Measurements from ENCODE around the gene KLHL22.
A peak's percentile ranks its signal among the peaks of the same experiment; 100 is the strongest.
"Not testable (repeated sequence)": the region's sequence is repeated elsewhere in the genome, so short reads cannot be mapped to it uniquely, and the experiment has no call there.

The KLHL22 gene

DNA sequence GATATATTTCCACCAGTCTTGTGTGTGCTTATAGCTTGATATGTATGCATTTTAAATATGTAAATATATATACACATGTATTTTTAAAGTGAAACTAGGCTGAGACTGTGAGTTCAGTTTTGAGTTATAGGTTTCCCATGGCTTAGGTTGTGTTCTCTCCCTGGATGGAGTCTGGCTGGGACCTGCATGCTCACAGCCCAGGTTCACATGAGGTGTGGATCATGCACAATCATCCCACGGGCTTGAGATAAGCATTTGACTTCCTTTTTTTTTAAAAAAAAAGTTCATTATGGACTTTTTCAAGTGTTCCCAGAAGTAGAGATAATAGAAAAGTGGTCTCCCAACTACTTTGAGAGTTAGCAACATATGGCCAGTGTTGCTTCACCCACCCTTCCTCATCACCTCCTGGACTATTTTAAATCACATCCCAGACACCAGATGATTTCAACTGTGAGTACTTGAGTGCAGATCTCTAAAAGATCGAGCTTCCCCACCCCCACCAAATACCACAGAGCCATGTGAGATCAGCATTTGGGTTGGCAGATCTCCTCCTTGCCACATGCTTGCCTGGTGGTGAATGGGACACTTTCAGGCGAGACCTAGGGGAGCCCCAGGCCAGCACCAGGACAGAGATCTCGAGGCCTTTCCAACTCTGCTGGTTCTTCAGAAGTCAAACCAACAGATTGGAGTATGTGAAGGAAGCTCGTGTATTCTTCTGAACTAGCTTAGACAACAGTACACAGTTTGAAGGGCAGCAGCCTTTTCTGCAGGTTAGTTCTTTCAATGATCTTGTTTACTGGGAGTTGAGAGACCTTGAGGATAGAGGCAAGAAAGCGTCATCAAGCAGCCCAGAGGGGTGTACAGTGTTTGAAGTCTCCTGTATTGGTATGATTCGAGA lies 27.7 kb upstream of the KLHL22 start:
- no peak for DNase-seq (ENCODE audit: low read depth in 3 of 3)

- DNase-seq (ENCODE audit: low read depth in 3 of 3): no peak
These were observed 26.8 kb upstream of the KLHL22 start for GRCh38 chr22:20522134-20523004.

DNA sequence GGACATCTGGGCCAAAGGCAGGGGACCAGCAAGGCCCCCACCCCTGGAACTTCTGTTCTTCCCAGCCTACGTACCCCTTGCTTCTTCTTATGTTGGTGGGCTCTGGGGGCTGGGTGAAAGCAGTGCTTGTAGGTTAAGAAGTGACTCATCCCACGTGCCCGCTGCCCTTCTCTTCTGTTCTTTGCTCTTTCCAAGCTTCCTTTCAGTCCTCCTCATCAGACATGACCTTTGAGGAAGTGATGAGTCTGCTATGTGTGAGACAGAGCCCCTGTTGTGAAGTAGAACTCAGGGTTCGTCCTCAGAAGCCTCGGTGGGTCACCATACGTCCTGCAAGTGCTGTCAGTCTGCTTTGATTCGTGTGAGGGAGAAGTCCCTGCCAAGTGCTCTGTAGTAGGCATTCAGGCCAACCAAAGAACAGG lies 24.5 kb upstream of the KLHL22 start:
- DNase-seq (ENCODE audit: low read depth in 3 of 3): no peak

DNA sequence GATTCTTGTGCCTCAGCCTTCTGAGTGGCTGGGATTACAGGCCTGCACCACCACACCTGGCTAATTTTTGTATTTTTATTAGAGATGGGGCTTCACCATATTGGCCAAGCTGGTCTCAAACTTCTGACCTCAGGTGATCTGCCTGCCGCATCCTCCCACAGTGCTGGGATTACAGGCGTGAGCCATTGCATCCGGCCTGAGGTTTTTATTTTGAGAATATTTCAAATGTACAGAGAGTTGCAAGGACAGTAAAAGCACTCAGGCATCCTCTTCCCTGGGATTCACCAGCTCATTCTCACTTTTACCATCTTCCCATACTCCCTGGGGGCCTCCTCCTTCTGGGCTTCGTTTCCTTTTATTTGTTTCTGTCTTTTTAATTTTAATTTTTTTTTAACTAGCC lies 24.0 kb upstream of the KLHL22 start:
- DNase-seq (ENCODE audit: low read depth in 3 of 3): no peak

DNA sequence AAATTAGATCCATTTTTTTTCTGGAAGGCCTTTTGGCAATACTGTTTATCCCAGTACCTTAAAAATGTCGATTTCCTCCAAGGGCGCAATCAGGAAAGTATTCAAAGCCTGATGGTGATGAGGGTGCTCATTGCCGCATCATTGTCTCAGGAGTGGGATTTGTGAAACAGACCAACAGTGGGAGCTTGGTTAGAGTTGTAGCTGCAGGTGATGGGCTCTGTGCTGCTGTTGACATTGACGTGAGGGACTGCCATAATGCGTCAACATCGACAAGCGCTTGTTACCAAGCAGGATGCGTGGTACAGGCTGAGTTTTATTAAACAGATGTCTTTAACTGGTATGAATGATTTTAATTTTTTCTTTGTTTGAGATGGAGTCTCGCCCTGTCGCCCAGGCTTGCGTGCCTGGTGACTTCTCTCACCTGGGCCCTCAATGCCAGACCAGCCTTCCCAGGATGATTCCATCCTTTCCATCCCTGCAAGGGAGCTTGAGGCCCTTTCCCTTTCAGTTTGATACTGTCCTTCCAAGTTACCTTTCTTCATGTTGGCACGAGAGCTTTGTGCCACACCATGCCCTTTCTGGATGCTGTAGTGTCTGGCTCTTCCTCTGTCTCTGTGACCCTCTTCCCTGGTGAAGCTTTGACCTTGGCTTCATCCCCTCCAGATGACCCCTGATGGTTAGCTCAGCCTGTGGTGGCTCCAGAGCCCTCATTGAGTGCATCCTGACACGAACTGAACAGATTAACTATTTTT lies 22.4 kb upstream of the KLHL22 start:
- no peak for DNase-seq (ENCODE audit: low read depth in 3 of 3)

DNA sequence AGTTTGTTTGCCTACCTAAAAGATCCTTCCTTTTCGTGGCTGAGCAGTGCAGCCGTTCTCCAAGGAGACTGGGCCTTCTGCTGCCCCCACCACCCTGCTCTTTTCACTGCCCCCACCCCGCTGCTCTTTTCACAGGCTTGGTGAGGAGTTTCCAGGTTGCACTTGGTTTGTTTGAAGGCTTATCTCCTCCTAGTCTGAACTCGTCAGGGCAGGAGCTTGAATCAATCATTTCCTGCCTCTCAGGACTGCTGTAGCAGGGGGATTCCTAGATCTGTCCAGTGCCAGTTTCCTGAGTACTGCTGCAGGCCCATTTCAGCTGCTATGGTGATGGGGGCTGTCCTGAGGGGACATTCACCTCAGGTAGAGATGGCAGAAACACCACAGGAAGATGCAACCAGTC lies 21.8 kb upstream of the KLHL22 start:
- DNase-seq (ENCODE audit: low read depth in 3 of 3): no peak

GRCh38 chr22:20516399-20516798 lies 20.8 kb upstream of the KLHL22 start:
- no peak for DNase-seq (ENCODE audit: low read depth in 3 of 3)

DNA sequence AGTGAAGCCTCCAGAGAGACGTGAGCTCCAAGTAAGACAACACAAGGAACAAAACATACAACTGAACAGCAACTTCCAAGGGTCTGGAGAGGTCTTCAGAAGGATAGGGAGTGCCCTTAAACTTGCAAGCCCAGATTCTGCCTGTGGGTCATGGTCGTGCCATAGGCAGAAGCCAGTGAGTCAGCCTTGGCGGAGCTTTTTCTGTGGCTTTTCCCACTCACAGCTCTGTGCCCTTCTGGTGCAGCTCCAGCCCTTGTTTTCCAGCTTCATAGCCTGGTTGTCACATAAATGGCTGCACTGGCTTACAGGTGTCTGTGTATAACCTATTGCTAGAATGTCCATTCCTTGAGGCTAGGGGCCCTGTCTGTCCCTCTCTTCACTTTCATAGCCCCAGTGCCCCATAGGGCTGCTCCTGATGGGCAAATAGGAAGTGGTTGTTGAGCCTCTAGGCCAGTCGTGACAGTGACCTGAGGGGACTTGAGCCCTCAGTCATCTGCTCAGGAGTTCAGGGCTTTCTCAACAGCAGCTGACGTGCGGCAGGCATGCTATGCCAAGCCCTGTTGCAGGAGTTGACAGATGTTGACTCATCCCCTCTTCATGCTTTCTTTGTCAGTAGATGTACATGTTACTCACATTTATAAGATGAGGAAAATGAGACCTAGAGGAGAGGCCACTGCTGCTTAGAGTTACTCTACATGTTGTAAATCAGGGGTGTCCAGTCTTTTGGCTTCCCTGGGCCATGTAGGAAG lies 19.2 kb upstream of the KLHL22 start:
- DNase-seq (ENCODE audit: low read depth in 3 of 3): no peak

GRCh38 chr22:20511578-20512229 lies 16.1 kb upstream of the KLHL22 start:
- DNase-seq (ENCODE audit: low read depth in 3 of 3): no peak

DNA sequence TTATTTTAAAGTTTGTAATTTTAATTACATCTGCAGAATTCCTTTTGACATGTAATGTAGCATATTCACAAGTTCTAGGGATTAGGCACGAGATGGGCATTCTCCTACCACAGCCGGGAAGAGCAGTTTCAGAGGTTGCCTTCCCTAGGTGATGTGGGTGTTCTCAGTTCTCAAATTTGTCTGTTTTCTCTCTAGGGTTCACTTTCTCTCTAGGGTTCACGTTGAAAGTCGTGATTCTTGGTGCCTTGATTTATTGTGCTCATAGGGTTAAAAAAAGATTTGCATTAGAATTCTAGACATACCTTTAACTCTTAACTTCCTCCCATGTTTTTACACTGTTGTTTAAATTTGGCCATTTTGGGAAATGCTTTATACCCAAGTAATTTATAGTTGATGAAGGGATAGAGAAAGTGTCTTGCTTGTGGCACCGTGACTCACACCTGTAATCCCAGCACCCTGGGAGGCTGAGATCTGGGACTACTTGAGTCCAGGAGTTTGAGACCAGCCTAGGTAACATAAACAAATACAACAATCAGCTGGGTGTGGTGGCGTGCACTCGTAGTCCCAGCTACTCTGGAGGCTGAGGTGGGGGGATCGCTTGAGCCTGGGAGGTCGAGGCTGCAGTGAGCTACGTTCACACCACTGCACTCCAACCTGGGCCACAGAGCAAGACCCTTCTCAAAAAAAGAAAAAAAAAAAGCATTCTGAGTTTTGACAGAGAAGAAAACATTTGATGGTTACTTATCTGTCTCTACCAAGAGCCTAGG lies 15.4 kb upstream of the KLHL22 start:
- DNase-seq (ENCODE audit: low read depth in 3 of 3): no peak

DNA sequence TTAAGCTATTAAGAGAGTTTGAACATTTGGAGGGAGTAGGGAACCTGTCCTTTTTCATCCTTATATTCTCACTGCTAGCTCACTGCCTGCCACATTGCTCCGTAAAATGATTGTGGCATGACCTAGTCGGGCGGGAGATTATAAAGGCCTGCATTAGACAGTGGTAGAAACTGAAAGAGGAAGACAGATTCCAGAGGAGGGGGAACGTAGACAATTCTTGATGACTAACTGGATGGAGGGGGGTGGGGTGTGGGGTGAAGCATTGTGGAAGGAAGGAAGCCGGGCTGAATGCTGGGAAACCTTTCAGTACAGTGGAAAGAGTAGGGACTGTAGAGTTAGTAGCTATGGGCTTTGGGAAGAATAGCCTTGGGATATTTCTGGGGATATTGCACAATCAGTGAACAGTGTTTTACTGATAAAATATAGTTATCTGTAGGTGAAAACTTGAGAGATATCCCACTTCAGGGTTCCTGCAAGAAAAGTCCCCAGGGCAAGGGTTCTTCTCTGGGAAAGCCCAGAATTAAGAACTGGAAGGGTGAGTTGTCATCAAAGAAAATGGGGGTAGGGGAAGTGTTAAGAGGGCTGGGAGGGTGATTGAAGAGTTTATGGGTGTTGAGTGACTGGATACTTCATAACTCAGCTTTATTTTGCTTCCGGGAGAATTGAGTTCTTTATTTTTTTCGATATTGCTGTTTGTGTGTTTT lies 13.9 kb upstream of the KLHL22 start:
- peak in 2 of 3 experiments; percentile 41 to 44 for DNase-seq (ENCODE audit: low read depth in 3 of 3)

GRCh38 chr22:20508815-20509271 lies 13.2 kb upstream of the KLHL22 start:
- DNase-seq (ENCODE audit: low read depth in 3 of 3): no peak

DNA sequence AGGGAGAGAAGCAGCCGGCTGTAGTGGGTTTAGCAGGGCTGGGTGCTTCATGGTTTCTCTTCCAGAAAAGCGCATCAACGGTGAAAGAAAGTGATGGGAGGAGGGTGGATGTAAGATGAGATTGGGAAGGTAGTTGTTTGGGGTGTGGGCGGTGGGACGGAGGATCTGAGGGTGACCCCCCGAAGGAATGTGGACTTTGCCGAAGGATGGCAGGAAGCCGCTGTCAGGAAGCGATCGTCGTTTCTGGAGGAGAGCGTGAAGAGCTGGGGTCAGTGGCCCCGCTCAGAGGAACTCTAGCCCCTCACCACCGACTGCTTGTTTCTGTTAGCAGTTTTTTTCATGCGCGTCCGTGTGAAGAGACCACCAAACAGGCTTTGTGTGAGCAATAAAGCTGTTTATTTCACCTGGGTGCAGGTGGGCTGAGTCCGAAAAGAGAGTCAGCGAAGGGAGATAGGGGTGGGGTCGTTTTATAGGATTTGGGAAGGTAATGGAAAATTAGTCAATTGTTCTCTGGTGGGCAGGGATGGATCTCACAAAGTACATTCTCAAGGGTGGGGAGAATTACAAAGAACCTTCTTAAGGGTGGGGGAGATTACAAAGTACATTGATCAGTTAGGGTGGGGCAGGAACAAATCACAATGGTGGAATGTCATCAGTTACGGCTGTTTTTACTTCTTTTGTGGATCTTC lies 12.6 kb upstream of the KLHL22 start:
- DNase-seq (ENCODE audit: low read depth in 3 of 3): not testable (repeated sequence)

DNA sequence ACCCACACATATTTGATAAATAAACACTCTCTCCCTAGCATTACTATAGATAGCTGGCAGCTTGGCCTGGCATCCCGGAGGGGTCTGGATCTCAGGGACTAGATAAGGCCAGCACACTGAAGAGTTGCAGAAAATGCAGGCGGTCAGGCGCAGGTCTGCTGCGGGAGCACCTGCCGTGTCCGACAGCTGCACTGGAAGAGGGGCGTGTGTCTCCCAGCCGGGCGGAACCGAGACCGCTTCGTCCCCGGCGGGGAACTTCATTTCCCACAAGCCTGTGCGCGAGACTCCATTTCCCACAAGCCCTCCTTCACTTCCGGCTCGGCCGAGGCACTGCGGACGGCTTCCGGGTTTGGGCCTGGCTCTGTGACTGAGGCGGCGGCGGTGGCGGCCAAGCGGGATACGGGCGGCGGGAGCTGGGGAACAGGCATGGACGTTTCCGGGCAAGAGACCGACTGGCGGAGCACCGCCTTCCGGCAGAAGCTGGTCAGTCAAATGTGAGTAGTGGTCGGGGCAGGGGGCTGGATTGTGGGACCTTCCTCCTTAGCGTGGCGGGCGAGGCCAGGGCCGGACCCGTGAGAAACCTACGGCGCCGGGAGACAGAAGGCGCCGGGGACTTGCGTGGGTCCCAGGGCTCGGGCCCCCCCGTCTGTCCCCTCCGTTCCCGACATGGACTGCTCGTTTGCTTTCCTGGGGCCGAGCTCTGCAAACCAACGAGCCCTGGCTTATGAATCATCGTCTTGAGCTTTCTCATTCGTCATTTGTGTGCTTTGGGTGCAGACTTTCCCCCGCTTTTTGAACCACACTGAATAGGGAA lies 11.9 kb upstream of the KLHL22 start, which contains the start of gene MED15:
TSS of gene MED15 (plus strand) at position 358 of the 814 bp plus-strand sequence. CDS start at position 427, 69 bp downstream.
- DNase-seq (ENCODE audit: low read depth in 3 of 3): peak; percentile 77 to 79 (median 78)

GRCh38 chr22:20506543-20507252 lies 11.1 kb upstream of the KLHL22 start:
- no peak for DNase-seq (ENCODE audit: low read depth in 3 of 3)

GRCh38 chr22:20504293-20504922 lies 8.8 kb upstream of the KLHL22 start:
- DNase-seq (ENCODE audit: low read depth in 3 of 3): not testable (repeated sequence)
